C4-2B (cell line): ENCODE data around the gene IL16.

Experiments used
- CTCF ChIP-seq: fragments of 450-650 bp; conservative IDR thresholded peaks from 2 replicates; pipeline ENCODE4 v1.5.1; 2017; ENCODE audit warnings: mild to moderate bottlenecking
- ZFX ChIP-seq: fragments of 450-650 bp; IDR thresholded peaks from 2 replicates; pipeline ENCODE4 v1.6.1; 2017

GRCh38 chr15:81152799-81153198 is 43.9 kb upstream of the IL16 start:
- TF ChIP-seq CTCF, result no peak
- no peak for TF ChIP-seq ZFX
